SIG-M5 treated with dmso at 0.1 percent for 504 hours (cell line): ENCODE results near the gene ABCA7.

Source experiments
- DNase-seq: peaks from one replicate; lab custom pipeline; 2025; ENCODE audit not compliant: unreplicated experiment; lab: John Stamatoyannopoulos, UW

ABCA7 gene

DNA sequence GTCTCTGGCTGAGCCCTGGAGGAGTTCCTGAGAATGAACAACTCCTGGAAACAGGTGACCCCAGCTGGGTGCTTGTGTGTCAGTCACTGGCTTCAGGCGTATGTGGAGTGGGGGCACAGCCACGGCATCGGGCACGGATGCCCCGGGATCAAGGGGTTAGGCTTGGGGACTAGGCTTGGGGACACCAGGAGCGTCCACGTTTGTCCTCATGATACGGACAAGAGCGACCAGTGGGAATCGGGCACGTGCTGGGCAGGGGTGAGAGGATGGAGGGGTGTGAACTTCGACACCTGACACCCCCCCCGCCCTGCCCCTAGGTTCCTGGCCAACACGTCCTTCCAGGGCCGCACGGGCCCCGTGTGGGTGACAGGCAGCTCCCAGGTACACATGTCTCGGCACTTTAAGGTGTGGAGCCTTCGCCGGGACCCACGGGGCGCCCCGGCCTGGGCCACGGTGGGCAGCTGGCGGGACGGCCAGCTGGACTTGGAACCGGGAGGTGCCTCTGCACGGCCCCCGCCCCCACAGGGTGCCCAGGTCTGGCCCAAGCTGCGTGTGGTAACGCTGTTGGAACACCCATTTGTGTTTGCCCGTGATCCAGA is 35.6 kb upstream of the ABCA7 start:
- no peak for DNase-seq

GRCh38 chr19:1004803-1005664 is 34.9 kb upstream of the ABCA7 start:
- DNase-seq, result no peak

DNA sequence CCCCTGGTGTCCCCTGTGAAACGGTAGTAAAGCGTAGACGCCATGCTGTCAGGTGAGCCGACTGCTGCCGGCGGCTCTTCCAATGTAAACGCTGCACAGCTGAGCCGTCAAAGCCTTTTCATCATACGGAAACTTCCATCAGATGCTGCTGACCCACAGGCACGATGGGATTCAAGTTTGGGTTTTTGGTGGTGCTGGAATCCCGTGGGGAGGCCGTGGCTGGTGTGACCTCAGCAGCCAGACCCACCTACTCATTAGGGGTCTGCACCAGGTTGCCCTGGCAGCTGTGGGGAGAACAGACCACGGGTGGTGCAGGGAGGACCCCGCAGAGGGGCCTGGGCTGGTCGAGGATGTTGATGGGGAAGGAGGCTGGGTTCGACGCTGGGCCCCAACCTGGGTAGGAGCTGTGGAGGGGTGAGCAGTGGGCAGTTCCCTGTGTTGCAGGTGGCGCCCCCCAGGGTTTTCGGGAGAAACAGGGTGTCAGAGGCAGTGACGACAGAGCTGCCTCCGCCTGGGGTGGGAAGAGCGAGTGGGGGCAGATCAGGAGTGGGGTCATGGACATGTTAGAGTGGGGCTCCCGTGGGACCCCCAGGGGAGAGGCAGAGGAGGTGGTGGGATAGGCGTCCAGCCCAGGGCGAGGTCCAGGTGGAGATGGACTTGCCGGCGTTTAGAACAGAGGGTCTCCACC is 33.1 kb upstream of the ABCA7 start:
- DNase-seq, result no peak

- DNase-seq, result no peak
Observed at GRCh38 chr19:1007399-1008251, 32.3 kb upstream of the ABCA7 start.

- DNase-seq, result no peak
Observed at GRCh38 chr19:1008268-1009040, 31.5 kb upstream of the ABCA7 start.

DNA sequence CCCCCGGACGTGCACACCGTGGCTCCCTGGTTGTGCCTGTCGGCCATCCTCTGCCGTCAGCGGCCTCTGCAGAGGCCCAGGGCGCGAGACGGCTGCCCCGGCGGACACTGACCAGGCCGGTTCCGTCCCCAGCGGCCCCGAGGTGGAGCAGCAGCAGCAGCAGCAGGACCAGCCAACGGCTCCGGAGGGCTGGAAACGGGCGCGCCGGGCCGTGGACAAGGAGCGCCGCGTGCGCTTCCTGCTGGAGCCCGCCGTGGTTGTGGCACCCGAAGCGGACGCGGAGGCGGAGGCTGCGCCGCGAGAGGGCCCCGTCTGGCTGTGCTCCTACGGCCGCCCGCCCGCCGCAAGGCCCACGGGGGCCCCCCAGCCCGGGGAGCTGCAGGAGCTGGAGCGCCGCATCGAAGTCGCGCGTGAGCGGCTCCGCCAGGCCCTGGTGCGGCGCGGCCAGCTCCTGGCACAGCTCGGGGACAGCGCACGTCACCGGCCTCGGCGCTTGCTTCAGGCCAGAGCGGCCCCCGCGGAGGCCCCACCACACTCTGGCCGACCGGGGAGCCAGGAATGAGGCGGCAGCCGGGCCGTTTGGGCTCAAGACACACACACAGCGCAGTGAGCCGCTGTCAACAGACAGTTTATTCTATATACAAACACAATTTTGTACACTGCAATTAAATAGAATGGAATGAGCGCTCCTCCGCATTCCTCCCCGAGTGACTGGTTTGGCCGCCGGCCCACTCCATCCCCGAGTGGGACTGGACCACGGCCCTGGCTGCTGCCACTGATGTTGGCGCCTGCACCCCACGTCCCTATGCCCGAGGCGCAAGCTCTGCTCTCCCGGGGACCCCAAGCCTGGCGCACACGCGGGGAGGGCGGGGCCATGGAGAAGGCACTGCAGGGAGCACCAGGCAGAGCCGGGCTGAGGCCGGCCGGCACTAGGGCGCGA is 30.6 kb upstream of the ABCA7 start:
- DNase-seq, result no peak

GRCh38 chr19:1009981-1010538 is 29.8 kb upstream of the ABCA7 start:
- no peak for DNase-seq

- DNase-seq, result no peak
Observed at GRCh38 chr19:1010586-1011510, 29.1 kb upstream of the ABCA7 start.

DNA sequence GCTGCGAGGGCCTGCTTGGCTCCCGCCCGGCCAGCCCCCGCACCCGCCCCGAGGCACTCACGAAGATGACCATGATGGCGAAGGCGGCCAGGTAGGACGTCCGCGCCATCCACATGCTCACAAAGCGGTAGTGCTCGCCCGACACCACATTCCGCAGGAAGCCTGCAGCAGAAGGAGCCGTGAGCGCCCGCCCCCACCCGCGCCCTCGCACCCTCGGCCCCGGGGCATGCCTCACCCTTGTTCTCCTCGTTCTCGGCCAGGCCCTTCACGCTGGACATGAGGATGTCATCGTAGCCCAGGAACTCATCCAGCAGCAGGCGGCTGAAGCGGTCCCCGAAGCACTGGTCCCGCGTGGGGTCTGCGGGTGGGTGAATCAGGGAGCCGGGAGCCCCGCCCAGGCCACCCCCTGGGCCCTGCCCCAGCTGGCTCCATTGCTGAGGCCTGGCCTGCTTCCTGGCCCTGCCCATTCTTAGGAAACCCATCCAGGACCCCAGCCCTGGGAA is 28.0 kb upstream of the ABCA7 start:
- DNase-seq, result no peak

DNA sequence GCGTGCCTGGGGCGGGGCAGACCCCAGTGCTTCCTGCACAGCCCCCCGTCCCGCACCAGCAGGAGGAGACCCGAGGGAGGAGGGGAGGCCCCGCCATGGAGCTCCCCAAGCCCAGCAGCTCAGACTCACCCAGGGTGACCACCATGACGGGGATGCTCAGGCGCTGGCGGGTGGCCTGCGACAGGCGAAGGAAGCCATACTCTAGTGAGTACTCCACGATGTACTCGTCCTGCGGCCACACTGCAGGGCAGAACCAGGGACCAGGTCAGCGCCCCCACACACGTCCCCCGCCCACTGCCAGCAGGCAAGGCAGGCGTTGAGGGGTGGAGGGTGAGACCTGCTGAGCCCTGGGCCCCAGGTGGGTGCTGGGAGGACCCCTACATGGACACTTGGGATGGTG is 27.6 kb upstream of the ABCA7 start:
- no peak for DNase-seq

DNA sequence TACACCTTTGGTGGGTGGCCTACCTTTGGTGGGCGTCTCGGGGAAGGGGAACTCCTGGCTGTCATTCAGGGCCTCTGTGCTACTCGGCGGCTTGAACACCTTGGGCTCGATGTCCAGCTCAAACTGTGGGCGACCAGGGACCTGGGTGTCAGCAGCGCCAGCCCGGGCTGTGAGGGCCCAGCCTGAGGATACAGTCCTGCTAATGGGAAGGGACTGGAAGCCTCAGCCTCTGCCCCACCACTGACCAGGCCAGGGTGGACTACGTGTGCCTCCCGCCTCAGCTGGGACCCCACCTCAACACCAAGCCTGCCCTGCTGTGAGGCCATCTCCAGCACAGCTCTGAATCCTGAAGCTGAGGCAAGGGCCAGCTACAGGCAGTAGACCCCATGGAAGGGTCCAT is 26.7 kb upstream of the ABCA7 start:
- no peak for DNase-seq

- DNase-seq, result no peak
Observed at GRCh38 chr19:1014161-1015060, 25.5 kb upstream of the ABCA7 start.

DNA sequence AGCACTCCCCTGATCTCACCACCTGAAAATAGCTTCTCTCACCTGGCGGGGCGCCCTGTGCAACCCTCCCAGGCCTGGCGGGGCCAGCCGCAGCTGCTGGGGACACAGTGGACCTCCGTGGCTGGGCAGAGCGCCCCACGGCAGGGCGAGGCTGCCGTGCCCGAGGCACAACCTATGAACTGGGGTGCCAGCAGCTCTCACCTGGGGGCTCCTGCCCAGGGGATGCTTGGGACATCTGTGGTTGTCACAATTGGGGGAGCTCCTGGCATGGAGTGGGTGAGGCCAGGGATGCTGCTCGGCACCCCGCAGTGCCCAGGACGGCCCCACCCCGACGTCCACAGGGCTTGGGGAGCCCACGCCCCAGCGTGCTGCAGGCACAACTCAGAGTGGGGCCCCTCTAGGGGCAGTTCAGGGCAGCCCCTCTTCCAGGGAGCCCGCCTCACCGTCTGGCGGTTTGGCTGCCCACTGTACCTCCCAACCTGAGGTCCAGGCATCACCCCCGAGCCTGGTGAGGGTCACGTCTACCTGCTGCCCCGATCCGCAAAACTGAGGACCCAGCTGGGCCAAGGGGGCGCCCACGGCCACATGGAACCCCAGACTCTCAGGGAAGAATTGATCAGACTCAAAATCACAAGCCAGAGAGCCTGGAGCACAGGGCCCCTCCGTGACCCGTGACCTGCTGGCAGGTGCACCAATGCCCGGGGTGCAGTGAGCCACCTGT is 24.7 kb upstream of the ABCA7 start:
- no peak for DNase-seq

GRCh38 chr19:1015782-1016646 is 23.9 kb upstream of the ABCA7 start:
- DNase-seq, result no peak

GRCh38 chr19:1016647-1017114 is 23.2 kb upstream of the ABCA7 start:
- DNase-seq, result no peak
